Peyer's patch (tissue), 4 donors: ENCODE measurements around the gene MACROD2. TPM values are rescaled to one million over a fixed set of nuclear protein-coding genes. Genes with fewer than 3 reads are reported as not detected.

ENCODE experiments used
- DNase-seq, 3 donors: peaks; one replicate each; pipeline ENCODE4 v3.0.0-alpha.2; 2017 to 2019
- H3K27ac ChIP-seq, 4 donors: fragments of 200-600 bp; sonication (generic); one replicate each; pipeline ENCODE4 v1.5.1; 2016 to 2019
- H3K27me3 ChIP-seq, 2 donors: fragments of 200-600 bp; sonication (generic); one replicate each; pipeline ENCODE4 v1.5.1; 2019
- H3K36me3 ChIP-seq, 3 donors: fragments of 200-600 bp; sonication (generic); one replicate each; pipeline ENCODE4 v1.5.1; 2016 to 2019
- H3K4me1 ChIP-seq, 4 donors: fragments of 200-600 bp; sonication (generic); one replicate each; pipeline ENCODE4 v1.5.1; 2016 to 2019
- H3K4me3 ChIP-seq, 4 donors: fragments of 200-600 bp; sonication (generic); 1 replicate in 3 of 4; 2 replicates in 1 of 4; pipeline ENCODE4 v1.5.1; 2016 to 2019; ENCODE audit warnings: mild to moderate bottlenecking in 1 of 4
- H3K9me3 ChIP-seq, 4 donors: fragments of 200-600 bp; sonication (generic); one replicate each; pipeline ENCODE4 v1.5.1; 2016 to 2019; ENCODE audit warnings: mild to moderate bottlenecking in 1 of 4
- CTCF ChIP-seq, 6 experiments: fragments of 450-650 bp in 4 of 6; fragments of 200-600 bp in 2 of 6; sonication (generic) in 1 of 6; IDR thresholded peaks; one replicate each; pipeline ENCODE4 v1.5.1; 2017 to 2019; ENCODE audit warnings: antibody characterized with exemption in 6 of 6, mild to moderate bottlenecking in 3 of 6, moderate library complexity in 1 of 6
- POLR2A ChIP-seq, 2 donors: fragments of 450-650 bp; IDR thresholded peaks; one replicate each; pipeline ENCODE4 v1.5.1; 2017; ENCODE audit warnings: antibody characterized with exemption in 2 of 2, mild to moderate bottlenecking in 2 of 2, moderate library complexity in 2 of 2
- total RNA-seq, 4 donors: library from RNA; depleted of rRNA; stranded (reverse); fragments of >200 nt; gene quantifications; one replicate each; pipeline ENCODE4 v1.1.0, GENCODE V29; 2016

MACROD2 gene
- total RNA-seq, 4 donors from 2014 or later = 2.5 to 10.7 (median 6.5) TPM

GRCh38 chr20:15022921-15023320 lies 1027.6 kb downstream of the MACROD2 start:
- H3K36me3 ChIP-seq = no peaks in the 10 kb centered on the region
- TF ChIP-seq CTCF (IDR thresholded peaks at IDR 0.05) (no peak), POLR2A (IDR thresholded peaks at IDR 0.05) (no peak)
- DNase-seq = no peak
- H3K27ac ChIP-seq = no peak overlapping the region
- H3K9me3 ChIP-seq = no peaks in the 10 kb centered on the region
- H3K4me3 ChIP-seq = no peak overlapping the region
- H3K4me1 ChIP-seq = no peaks in the 10 kb centered on the region
- no peaks in the 10 kb centered on the region for H3K27me3 ChIP-seq

- H3K9me3 ChIP-seq = no peaks in the 10 kb centered on the region
- no peak overlapping the region for H3K27ac ChIP-seq
- no peak overlapping the region for H3K4me3 ChIP-seq
- DNase-seq = no peak
- H3K27me3 ChIP-seq = no peaks in the 10 kb centered on the region
- H3K4me1 ChIP-seq = no peaks in the 10 kb centered on the region
- TF ChIP-seq POLR2A (IDR thresholded peaks at IDR 0.05) = no peak
- no peak for TF ChIP-seq CTCF (IDR thresholded peaks at IDR 0.05)
- no peaks in the 10 kb centered on the region for H3K36me3 ChIP-seq
Measured at GRCh38 chr20:15026759-15027158, 1031.4 kb downstream of the MACROD2 start.

- no peaks in the 10 kb centered on the region for H3K9me3 ChIP-seq
- H3K36me3 ChIP-seq = no peaks in the 10 kb centered on the region
- TF ChIP-seq CTCF (IDR thresholded peaks at IDR 0.05) (no peak), POLR2A (IDR thresholded peaks at IDR 0.05) (no peak)
- H3K4me3 ChIP-seq = no peak overlapping the region
- DNase-seq = no peak
- H3K4me1 ChIP-seq = no peaks in the 10 kb centered on the region
- no peaks in the 10 kb centered on the region for H3K27me3 ChIP-seq
- H3K27ac ChIP-seq = no peak overlapping the region
Measured at GRCh38 chr20:15030826-15031225, 1035.5 kb downstream of the MACROD2 start.

- H3K9me3 ChIP-seq = no peaks in the 10 kb centered on the region
- H3K27ac ChIP-seq = no peak overlapping the region
- no peaks in the 10 kb centered on the region for H3K4me1 ChIP-seq
- DNase-seq = no peak
- TF ChIP-seq POLR2A (IDR thresholded peaks at IDR 0.05) (no peak), CTCF (IDR thresholded peaks at IDR 0.05) (no peak)
- no peaks in the 10 kb centered on the region for H3K36me3 ChIP-seq
- no peaks in the 10 kb centered on the region for H3K27me3 ChIP-seq
- H3K4me3 ChIP-seq = no peak overlapping the region
Measured at GRCh38 chr20:15031546-15032351, 1036.4 kb downstream of the MACROD2 start.

- no peak for DNase-seq
- no peak for TF ChIP-seq POLR2A (IDR thresholded peaks at IDR 0.05)
- TF ChIP-seq CTCF (IDR thresholded peaks at IDR 0.05) = no peak
- Histone ChIP-seq H3K27me3 (no peaks in the 10 kb centered on the region), H3K27ac (no peak overlapping the region), H3K4me1 (no peaks in the 10 kb centered on the region), H3K36me3 (no peaks in the 10 kb centered on the region), H3K9me3 (no peaks in the 10 kb centered on the region), H3K4me3 (no peak overlapping the region)
Measured at GRCh38 chr20:15032352-15032622, 1037.0 kb downstream of the MACROD2 start.

GRCh38 chr20:15033269-15033668 lies 1038.0 kb downstream of the MACROD2 start:
- TF ChIP-seq CTCF (IDR thresholded peaks at IDR 0.05) (no peak), POLR2A (IDR thresholded peaks at IDR 0.05) (no peak)
- no peak overlapping the region for H3K27ac ChIP-seq
- H3K36me3 ChIP-seq = no peaks in the 10 kb centered on the region
- no peaks in the 10 kb centered on the region for H3K9me3 ChIP-seq
- H3K4me3 ChIP-seq = no peak overlapping the region
- no peak for DNase-seq
- no peaks in the 10 kb centered on the region for H3K4me1 ChIP-seq
- H3K27me3 ChIP-seq = no peaks in the 10 kb centered on the region
